PC-9 (cell line): ENCODE results near the gene YAF2. TPM values are rescaled to one million over a fixed set of nuclear protein-coding genes. Genes with fewer than 3 reads are reported as not detected.
"Not testable (repeated sequence)": the region's sequence is repeated elsewhere in the genome, so short reads cannot be mapped to it uniquely, and the experiment has no call there.

Experiments
- BruUV-seq: library from RNA; stranded (reverse); fragments of 400-500 nt; replicated peaks from 2 replicates; lab custom pipeline; 2021; lab: Mats Ljungman, UMichigan
- CTCF ChIA-PET: fragments of 300-600 bp; sonication (Branson Sonifier 250); formaldehyde crosslinking; loops from one replicate; lab custom pipeline; 2022; ENCODE audit warnings: antibody characterized with exemption; lab: Charles Lee
- POLR2A ChIA-PET: fragments of 300-600 bp; sonication (Branson Sonifier 250); formaldehyde crosslinking; loops from one replicate; lab custom pipeline; 2022; ENCODE audit warnings: antibody characterized with exemption; ENCODE audit not compliant: unreplicated experiment; lab: Charles Lee
- DNase-seq, 2 experiments: peaks; one replicate each; pipeline versions ENCODE4 v3.0.0 to v3.0.0-alpha.2; 2015 to 2022; ENCODE audit warnings: mixed read lengths in 1 of 2
- H2AFZ ChIP-seq: fragments of 200-600 bp; sonication (generic); 2 replicates; pipeline ENCODE4 v1.8.1; 2017; ENCODE audit warnings: antibody characterized with exemption
- H3F3A ChIP-seq: fragments of 200-600 bp; sonication (generic); 2 replicates; pipeline ENCODE4 v1.8.1; 2017; ENCODE audit warnings: antibody characterized with exemption, mild to moderate bottlenecking, low read depth; ENCODE audit not compliant: insufficient read depth
- H3K27ac ChIP-seq: fragments of 200-600 bp; sonication (generic); 2 replicates; pipeline ENCODE4 v1.6.1; 2016; ENCODE audit warnings: mixed run types
- H3K27me3 ChIP-seq: fragments of 200-600 bp; sonication (generic); 2 replicates; pipeline ENCODE4 v1.6.1; 2016; ENCODE audit warnings: low read depth, mixed run types; ENCODE audit not compliant: insufficient read depth
- H3K36me3 ChIP-seq: fragments of 200-600 bp; sonication (generic); 2 replicates; pipeline ENCODE4 v1.6.1; 2016; ENCODE audit warnings: low read depth, mixed run types
- H3K4me1 ChIP-seq: fragments of 200-600 bp; sonication (generic); replicated peaks from 2 replicates; pipeline ENCODE4 v1.6.1; 2016; ENCODE audit warnings: mixed run types; ENCODE audit not compliant: insufficient read depth
- H3K4me2 ChIP-seq: fragments of 200-600 bp; sonication (generic); 2 replicates; pipeline ENCODE4 v1.6.1; 2017; ENCODE audit warnings: mixed run types
- H3K4me3 ChIP-seq: fragments of 200-600 bp; sonication (generic); 2 replicates; pipeline ENCODE4 v1.6.1; 2016; ENCODE audit warnings: mixed run types
- H3K79me2 ChIP-seq: fragments of 200-600 bp; sonication (generic); 2 replicates; pipeline ENCODE4 v1.6.1; 2017; ENCODE audit warnings: low read depth, mixed run types
- H3K9me2 ChIP-seq: fragments of 200-600 bp; sonication (generic); 2 replicates; pipeline ENCODE4 v1.8.1; 2017; ENCODE audit warnings: mild to moderate bottlenecking; ENCODE audit not compliant: insufficient read depth
- H3K9me3 ChIP-seq: fragments of 200-600 bp; sonication (generic); 2 replicates; pipeline ENCODE4 v1.8.1; 2016; ENCODE audit warnings: low read depth; ENCODE audit not compliant: insufficient read depth
- H4K20me1 ChIP-seq: fragments of 200-600 bp; sonication (generic); 2 replicates; pipeline ENCODE4 v1.8.1; 2017; ENCODE audit not compliant: insufficient read depth
- EZH2 ChIP-seq: fragments of 200-600 bp; sonication (generic); IDR thresholded peaks from 2 replicates; pipeline ENCODE4 v1.8.0; 2017; ENCODE audit warnings: antibody characterized with exemption, low read depth
- intact Hi-C: fragments of 100-400 bp; cut with micrococcal nuclease; formaldehyde crosslinking; loops from one replicate; pipeline ENCODE4 v1.10.0; 2022; ENCODE audit not compliant: unreplicated experiment
- total RNA-seq: library from RNA; stranded (reverse); gene quantifications from 2 replicates; pipeline ENCODE4 v1.2.3, GENCODE V29; 2021
- TF ChIP-seq, protein P1 (sequence below): fragments of 200-600 bp; sonication (generic); conservative IDR thresholded peaks from 2 replicates; pipeline ENCODE4 v1.6.1; 2017; ENCODE audit warnings: mixed run types, antibody characterized with exemption, mild to moderate bottlenecking, moderate library complexity

The YAF2 gene
- total RNA-seq, 1 experiment from 2014 or later: 11.6 TPM

GRCh38 chr12:42235426-42235825, 2.6 kb downstream of the YAF2 start:
- Histone ChIP-seq H3K9me3 (no peaks in the 10 kb centered on the region), H3K27ac (no peak overlapping the region), H3F3A (no peaks in the 10 kb centered on the region), H2AFZ (no peak overlapping the region), H3K9me2 (no peaks in the 10 kb centered on the region), H3K4me1 (peaks cover 19% of the 10 kb centered on the region), H3K27me3 (no peaks in the 10 kb centered on the region), H3K79me2 (peaks cover 44% of the 10 kb centered on the region), H3K4me3 (no peak overlapping the region), H3K36me3 (no peaks in the 10 kb centered on the region), H3K4me2 (0 out of 2 replicates have a peak overlapping the region, but pooled peaks have one; percentile 90), H4K20me1 (no peaks in the 10 kb centered on the region)
- DNase-seq: no peak
- intact Hi-C loops: loop anchor here (5.0 kb wide), 2 partner anchors 92 to 93 kb away; partner anchors contain the start of genes GXYLT1, PPHLN1 and ZCRB1
- BruUV-seq: no TSS peak
- ChIA-PET POLR2A (no interaction called here), CTCF (interaction anchor here (0.6 kb wide), 1 partner anchor 143 kb away, joined by 3 read pairs; no protein-coding TSS in a partner anchor)
- TF ChIP-seq, protein P1, sequence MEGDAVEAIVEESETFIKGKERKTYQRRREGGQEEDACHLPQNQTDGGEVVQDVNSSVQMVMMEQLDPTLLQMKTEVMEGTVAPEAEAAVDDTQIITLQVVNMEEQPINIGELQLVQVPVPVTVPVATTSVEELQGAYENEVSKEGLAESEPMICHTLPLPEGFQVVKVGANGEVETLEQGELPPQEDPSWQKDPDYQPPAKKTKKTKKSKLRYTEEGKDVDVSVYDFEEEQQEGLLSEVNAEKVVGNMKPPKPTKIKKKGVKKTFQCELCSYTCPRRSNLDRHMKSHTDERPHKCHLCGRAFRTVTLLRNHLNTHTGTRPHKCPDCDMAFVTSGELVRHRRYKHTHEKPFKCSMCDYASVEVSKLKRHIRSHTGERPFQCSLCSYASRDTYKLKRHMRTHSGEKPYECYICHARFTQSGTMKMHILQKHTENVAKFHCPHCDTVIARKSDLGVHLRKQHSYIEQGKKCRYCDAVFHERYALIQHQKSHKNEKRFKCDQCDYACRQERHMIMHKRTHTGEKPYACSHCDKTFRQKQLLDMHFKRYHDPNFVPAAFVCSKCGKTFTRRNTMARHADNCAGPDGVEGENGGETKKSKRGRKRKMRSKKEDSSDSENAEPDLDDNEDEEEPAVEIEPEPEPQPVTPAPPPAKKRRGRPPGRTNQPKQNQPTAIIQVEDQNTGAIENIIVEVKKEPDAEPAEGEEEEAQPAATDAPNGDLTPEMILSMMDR: no peak
- TF ChIP-seq EZH2: no peak

DNA sequence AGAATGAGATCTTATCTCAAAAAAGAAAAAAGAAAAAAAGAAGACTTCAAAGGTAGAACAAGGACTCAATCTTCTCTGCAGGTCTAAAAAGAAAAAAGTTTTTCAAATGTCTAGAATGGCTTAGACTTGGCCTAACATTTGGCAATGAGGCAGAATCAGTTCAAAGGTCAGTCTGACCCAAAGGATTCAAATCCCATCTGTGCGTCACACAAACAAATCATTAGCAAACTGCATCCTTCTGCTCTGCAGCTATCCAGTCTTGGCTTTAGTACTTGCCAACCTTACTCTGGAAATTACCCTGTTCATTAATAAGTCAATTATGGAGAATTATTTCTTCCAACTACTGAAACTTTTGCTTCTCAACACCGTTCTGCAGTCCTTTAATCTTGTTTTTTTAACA, 3.1 kb downstream of the YAF2 start:
- no peaks in the 10 kb centered on the region for H3K9me2 ChIP-seq
- ChIA-PET POLR2A (no interaction called here), CTCF (interaction anchor here (0.6 kb wide), 1 partner anchor 143 kb away, joined by 3 read pairs; no protein-coding TSS in a partner anchor)
- H3K4me2 ChIP-seq: no peak overlapping the region
- peaks cover 19% of the 10 kb centered on the region for H3K4me1 ChIP-seq
- no peaks in the 10 kb centered on the region for H4K20me1 ChIP-seq
- no peak for DNase-seq
- no peaks in the 10 kb centered on the region for H3K27me3 ChIP-seq
- no peaks in the 10 kb centered on the region for H3K36me3 ChIP-seq
- H3K79me2 ChIP-seq: peaks cover 44% of the 10 kb centered on the region
- no peak overlapping the region for H3K27ac ChIP-seq
- H2AFZ ChIP-seq: no peak overlapping the region
- no peak for TF ChIP-seq EZH2
- TF ChIP-seq, protein P1: no peak
- no TSS peak for BruUV-seq
- intact Hi-C loops: loop anchor here (5.0 kb wide), 2 partner anchors 92 to 93 kb away; partner anchors contain the start of genes GXYLT1, PPHLN1 and ZCRB1
- H3K9me3 ChIP-seq: no peaks in the 10 kb centered on the region
- no peak overlapping the region for H3K4me3 ChIP-seq
- H3F3A ChIP-seq: no peaks in the 10 kb centered on the region

DNA sequence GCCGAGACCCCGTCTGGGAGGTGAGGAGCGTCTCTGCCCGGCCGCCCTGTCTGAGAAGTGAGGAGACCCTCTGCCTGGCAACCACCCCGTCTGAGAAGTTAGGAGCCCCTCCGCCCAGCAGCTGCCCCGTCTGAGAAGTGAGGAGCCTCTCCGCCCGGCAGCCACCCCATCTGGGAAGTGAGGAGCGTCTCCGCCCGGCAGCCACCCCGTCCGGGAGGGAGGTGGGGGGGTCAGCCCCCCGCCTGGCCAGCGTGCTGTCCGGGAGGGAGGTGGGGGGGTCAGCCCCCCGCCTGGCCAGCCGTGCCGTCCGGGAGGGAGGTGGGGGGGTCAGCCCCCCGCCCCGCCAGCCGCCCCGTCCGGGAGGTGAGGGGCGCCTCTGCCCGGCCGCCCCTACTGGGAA, 10.5 kb downstream of the YAF2 start:
- H3K27ac ChIP-seq, H3K4me2 ChIP-seq, H2AFZ ChIP-seq, DNase-seq, intact Hi-C loops, H3K36me3 ChIP-seq, H4K20me1 ChIP-seq, H3K9me2 ChIP-seq, H3F3A ChIP-seq, POLR2A ChIA-PET, H3K79me2 ChIP-seq, H3K4me1 ChIP-seq, BruUV-seq, H3K4me3 ChIP-seq, CTCF ChIA-PET, H3K9me3 ChIP-seq, H3K27me3 ChIP-seq: not testable (repeated sequence)

DNA sequence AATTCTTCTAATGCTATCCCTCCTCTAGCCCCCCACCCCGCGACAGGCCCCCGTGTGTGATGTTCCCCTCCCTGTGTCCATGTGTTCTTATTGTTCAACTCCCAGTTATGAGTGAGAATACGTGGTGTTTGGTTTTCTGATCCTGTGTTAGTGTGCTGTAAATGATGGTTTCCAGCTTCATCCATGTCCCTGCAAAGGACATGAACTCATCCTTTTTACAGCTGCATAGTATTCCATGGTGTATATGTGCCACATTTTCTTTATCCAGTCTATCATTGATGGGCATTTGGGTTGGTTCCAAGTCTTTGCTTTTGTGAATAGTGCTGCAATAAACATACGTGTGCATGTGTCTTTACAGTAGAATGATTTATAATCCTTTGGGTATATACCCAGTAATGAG, 13.5 kb downstream of the YAF2 start:
- intact Hi-C loops, H3K9me2 ChIP-seq, H3K27ac ChIP-seq, H3K9me3 ChIP-seq, H4K20me1 ChIP-seq, H3K79me2 ChIP-seq, H2AFZ ChIP-seq, H3F3A ChIP-seq, H3K4me3 ChIP-seq, H3K4me1 ChIP-seq, DNase-seq, CTCF ChIA-PET, POLR2A ChIA-PET, H3K36me3 ChIP-seq, H3K4me2 ChIP-seq, H3K27me3 ChIP-seq, BruUV-seq: not testable (repeated sequence)
